HCT116 (cell line): Measurements from ENCODE around the gene KDM2B. TPM values are rescaled to one million over a fixed set of nuclear protein-coding genes. Genes with fewer than 3 reads are reported as not detected.

ENCODE experiments used
- ATAC-seq: fragments of 200-7000 bp; cut with Tn5 transposase; 2 replicates; pipeline ENCODE4 v1.9.1; 2020; ENCODE audit warnings: mild to moderate bottlenecking, moderate library complexity
- BruUV-seq: library from RNA; stranded (reverse); fragments of 400-500 nt; replicated peaks from 2 replicates; lab custom pipeline; 2021; lab: Mats Ljungman, UMichigan
- CTCF ChIA-PET: fragments of 300-600 bp; sonication (Branson Sonifier 250); formaldehyde crosslinking; loops from one replicate; lab custom pipeline; 2021; ENCODE audit warnings: antibody characterized with exemption; lab: Charles Lee
- POLR2A ChIA-PET: fragments of 300-600, 350-600 bp; sonication (Branson Sonifier 250); formaldehyde crosslinking; loops from one replicate; lab custom pipeline; 2021; ENCODE audit warnings: antibody characterized with exemption; lab: Charles Lee
- RAD21 ChIA-PET, 2 experiments: fragments of 300-600 bp; sonication (Branson Sonifier 250); formaldehyde crosslinking; loops; one replicate each; lab custom pipeline; 2023; ENCODE audit warnings: low total read pairs in 2 of 2; ENCODE audit not compliant: uncharacterized antibody in 2 of 2, unreplicated experiment in 2 of 2, low non-redundant PET in 1 of 2; lab: Charles Lee
- DNase-seq: peaks from one replicate; pipeline ENCODE4 v3.0.0-alpha.2; 2010; ENCODE audit warnings: low read depth, low spot score
- H2AFZ ChIP-seq: fragments of 200-600 bp; shearing (Covaris generic), sonication (generic); 2 replicates; pipeline ENCODE4 v1.6.1; 2017; ENCODE audit warnings: low read depth, mixed run types, mixed read lengths, antibody characterized with exemption, low read length; ENCODE audit not compliant: poor library complexity, severe bottlenecking
- H3K27ac ChIP-seq: 2 replicates; pipeline ENCODE4 v1.5.1; 2012; ENCODE audit warnings: low read depth, low read length
- H3K27me3 ChIP-seq: fragments of 200-600 bp; sonication (generic); 2 replicates; pipeline ENCODE4 v1.6.1; 2016; ENCODE audit warnings: mixed run types, low read length, mixed read lengths; ENCODE audit not compliant: insufficient read depth
- H3K36me3 ChIP-seq, 2 experiments: fragments of 200-500 bp in 1 of 2; fragments of 200-600 bp in 1 of 2; sonication (Bioruptor generic) in 1 of 2; sonication (generic) in 1 of 2; 2 replicates each; pipeline versions ENCODE4 v1.5.1 to v1.6.1; 2014 to 2016; ENCODE audit warnings: low read length in 2 of 2, inconsistent platforms in 1 of 2, mixed read lengths in 1 of 2, mixed run types in 1 of 2; ENCODE audit not compliant: insufficient read depth in 2 of 2, control insufficient read depth in 1 of 2
- H3K4me1 ChIP-seq, 2 experiments: fragments of 200-600 bp in 1 of 2; sonication (generic) in 1 of 2; 2 replicates each; pipeline versions ENCODE4 v1.5.1 to v1.6.1; 2012 to 2017; ENCODE audit warnings: low read length in 2 of 2, inconsistent platforms in 1 of 2, mild to moderate bottlenecking in 1 of 2, mixed read lengths in 1 of 2, mixed run types in 1 of 2, moderate library complexity in 1 of 2; ENCODE audit not compliant: insufficient read depth in 2 of 2, control insufficient read depth in 1 of 2
- H3K4me2 ChIP-seq: fragments of 200-600 bp; sonication (generic); 2 replicates; pipeline ENCODE4 v1.6.1; 2017; ENCODE audit warnings: mixed run types, low read length, mixed read lengths
- H3K4me3 ChIP-seq, 2 experiments: fragments of 200-600 bp in 1 of 2; sonication (generic) in 1 of 2; replicated peaks in 1 of 2; 2 replicates each; pipeline ENCODE4 v1.5.1; 2011 to 2016; ENCODE audit warnings: low read length in 2 of 2, control low read depth in 1 of 2, low read depth in 1 of 2, mild to moderate bottlenecking in 1 of 2, mixed read lengths in 1 of 2, mixed run types in 1 of 2
- H3K79me2 ChIP-seq: fragments of 200-600 bp; sonication (generic); 2 replicates; pipeline ENCODE4 v1.6.1; 2017; ENCODE audit warnings: mild to moderate bottlenecking, mixed run types, low read length, moderate library complexity, mixed read lengths; ENCODE audit not compliant: insufficient read depth
- H3K9ac ChIP-seq: fragments of 200-600 bp; sonication (generic); 2 replicates; pipeline ENCODE4 v1.6.1; 2016; ENCODE audit warnings: low read length, mixed read lengths
- H3K9me2 ChIP-seq: fragments of 200-600 bp; sonication (generic), shearing (Covaris generic); 2 replicates; pipeline ENCODE4 v1.6.1; 2017; ENCODE audit warnings: mixed run types, mild to moderate bottlenecking, moderate library complexity; ENCODE audit not compliant: insufficient read depth
- H3K9me3 ChIP-seq, 2 experiments: fragments of 200-500 bp in 1 of 2; fragments of 200-600 bp in 1 of 2; sonication (Bioruptor generic) in 1 of 2; sonication (generic) in 1 of 2; 2 replicates each; pipeline ENCODE4 v1.6.1; 2014 to 2017; ENCODE audit warnings: low read length in 2 of 2, mixed read lengths in 2 of 2, inconsistent platforms in 1 of 2, low read depth in 1 of 2, mild to moderate bottlenecking in 1 of 2, mixed run types in 1 of 2, moderate library complexity in 1 of 2; ENCODE audit not compliant: control insufficient read depth in 1 of 2, insufficient read depth in 1 of 2
- H4K20me1 ChIP-seq: fragments of 200-600 bp; sonication (generic), shearing (Covaris generic); 2 replicates; pipeline ENCODE4 v1.6.1; 2017; ENCODE audit warnings: mixed run types, mild to moderate bottlenecking, moderate library complexity; ENCODE audit not compliant: insufficient read depth
- ATF3 ChIP-seq: IDR thresholded peaks from 2 replicates; pipeline ENCODE4 v1.6.1; 2012
- CEBPB ChIP-seq: IDR thresholded peaks from 2 replicates; pipeline ENCODE4 v1.6.1; 2012; ENCODE audit warnings: low read depth
- CTCF ChIP-seq, 3 experiments: fragments of 200-600 bp in 1 of 3; sonication (generic) in 1 of 3; IDR thresholded peaks in 2 of 3; conservative IDR thresholded peaks in 1 of 3; 2 replicates each; pipeline ENCODE4 v1.5.1; 2012 to 2017; ENCODE audit warnings: low read depth in 2 of 3, low read length in 2 of 3, antibody characterized with exemption in 1 of 3, borderline replicate concordance in 1 of 3, control low read depth in 1 of 3, mild to moderate bottlenecking in 1 of 3, mixed read lengths in 1 of 3, mixed run types in 1 of 3, moderate library complexity in 1 of 3; ENCODE audit not compliant: insufficient read depth in 1 of 3
- EGR1 ChIP-seq: IDR thresholded peaks from 2 replicates; pipeline ENCODE4 v1.6.1; 2012; ENCODE audit warnings: low read depth
- ELF1 ChIP-seq: IDR thresholded peaks from 2 replicates; pipeline ENCODE4 v1.6.1; 2012; ENCODE audit warnings: low read depth, borderline replicate concordance
- EZH2 ChIP-seq: fragments of 200-600 bp; sonication (generic); IDR thresholded peaks from 2 replicates; pipeline ENCODE4 v1.6.1; 2017; ENCODE audit warnings: antibody characterized with exemption, mixed run types
- EZH2phosphoT487 ChIP-seq: fragments of 200-600 bp; IDR thresholded peaks from 2 replicates; pipeline ENCODE4 v1.6.1; 2018; ENCODE audit warnings: antibody characterized with exemption, borderline replicate concordance
- FOSL1 ChIP-seq: IDR thresholded peaks from 2 replicates; pipeline ENCODE4 v1.6.1; 2012; ENCODE audit warnings: low read depth
- JUND ChIP-seq: IDR thresholded peaks from 2 replicates; pipeline ENCODE4 v1.6.1; 2012
- MAX ChIP-seq: IDR thresholded peaks from 2 replicates; pipeline ENCODE4 v1.6.1; 2012
- POLR2A ChIP-seq: IDR thresholded peaks from 2 replicates; pipeline ENCODE4 v1.7.0; 2011; ENCODE audit warnings: borderline replicate concordance; ENCODE audit not compliant: insufficient read depth, insufficient read length; ENCODE audit errors: extremely low read depth
- POLR2AphosphoS5 ChIP-seq: IDR thresholded peaks from 2 replicates; pipeline ENCODE4 v1.6.1; 2011; ENCODE audit warnings: mild to moderate bottlenecking, low read depth, low read length, moderate library complexity
- SIN3A ChIP-seq: IDR thresholded peaks from 2 replicates; pipeline ENCODE4 v1.6.1; 2012; ENCODE audit warnings: low read depth
- SRF ChIP-seq: IDR thresholded peaks from 2 replicates; pipeline ENCODE4 v1.6.1; 2012; ENCODE audit warnings: low read depth
- TCF7L2 ChIP-seq: IDR thresholded peaks from 2 replicates; pipeline ENCODE4 v1.7.0; 2011; ENCODE audit warnings: borderline replicate concordance, inconsistent platforms; ENCODE audit not compliant: insufficient read depth, insufficient read length; ENCODE audit errors: extremely low read depth
- YY1 ChIP-seq: IDR thresholded peaks from 2 replicates; pipeline ENCODE4 v1.6.1; 2011; ENCODE audit warnings: low read length, low read depth, moderate library complexity, mild to moderate bottlenecking; ENCODE audit not compliant: insufficient replicate concordance; ENCODE audit errors: extremely low read depth
- ZBTB33 ChIP-seq: IDR thresholded peaks from 2 replicates; pipeline ENCODE4 v1.6.1; 2011; ENCODE audit warnings: mild to moderate bottlenecking, low read length, moderate library complexity; ENCODE audit not compliant: insufficient replicate concordance; ENCODE audit errors: extremely low read depth
- ZFX ChIP-seq: fragments of 450-650 bp; IDR thresholded peaks from 2 replicates; pipeline ENCODE4 v1.6.1; 2017
- ZNF274 ChIP-seq: fragments of 200-500 bp; sonication (Bioruptor generic); IDR thresholded peaks from 2 replicates; pipeline ENCODE4 v1.6.1; 2014; ENCODE audit warnings: mild to moderate bottlenecking, low read depth, low read length, inconsistent platforms
- intact Hi-C: fragments of 100-400 bp; cut with micrococcal nuclease; formaldehyde crosslinking; loops from 2 replicates; pipeline ENCODE4 v1.10.0; 2022
- total RNA-seq: library from RNA; stranded (reverse); gene quantifications from one replicate; pipeline ENCODE4 v1.2.1, GENCODE V29; 2021; ENCODE audit not compliant: unreplicated experiment

KDM2B gene
- total RNA-seq, 1 experiment from 2014 or later = 36.7 TPM

GRCh38 chr12:121539908-121540307, 40.9 kb downstream of the KDM2B start:
- H3K4me3 ChIP-seq = no peak overlapping the region
- ChIA-PET POLR2A (interaction anchor here (0.7 kb wide), 1 partner anchor 1348 kb away, joined by 4 read pairs; no protein-coding TSS in a partner anchor), CTCF (no interaction called here), RAD21 (no interaction called here)
- H3K4me2 ChIP-seq = no peak overlapping the region
- no peak overlapping the region for H3K27ac ChIP-seq
- H2AFZ ChIP-seq = no peak overlapping the region
- DNase-seq (no peak), ATAC-seq (no peak)
- H3K4me1 ChIP-seq = peaks cover 13 to 38% of the 10 kb centered on the region in 2 experiments; a peak in 3 of 4 replicates
- no peaks in the 10 kb centered on the region for H3K9me3 ChIP-seq
- H4K20me1 ChIP-seq = no peaks in the 10 kb centered on the region
- BruUV-seq = no TSS peak
- no peak overlapping the region for H3K9ac ChIP-seq
- TF ChIP-seq POLR2A (no peak), FOSL1 (no peak), EZH2 (no peak), ZNF274 (no peak), EZH2phosphoT487 (no peak), YY1 (no peak), ELF1 (no peak), SIN3A (no peak), ATF3 (no peak), CTCF (IDR thresholded peaks at IDR 0.05 in 2 of 3, conservative IDR thresholded peaks at IDR 0.05 in 1 of 3; ENCODE audit: borderline replicate concordance in 1 of 3, insufficient read depth in 1 of 3, low read depth in 2 of 3, low read length in 2 of 3) (no peak), CEBPB (no peak), ZBTB33 (no peak), JUND (no peak), TCF7L2 (no peak), EGR1 (no peak), POLR2AphosphoS5 (no peak), MAX (no peak), SRF (no peak), ZFX (no peak)
- H3K9me2 ChIP-seq = no peaks in the 10 kb centered on the region
- no peaks in the 10 kb centered on the region for H3K36me3 ChIP-seq
- H3K79me2 ChIP-seq = no peaks in the 10 kb centered on the region
- H3K27me3 ChIP-seq = no peaks in the 10 kb centered on the region
- intact Hi-C loops = no loop called here
